SU-DHL-6 (cell line): ENCODE data around the gene LPIN3.

Experiments used
- EZH2phosphoT487 ChIP-seq: fragments of 200-600 bp; sonication (generic), shearing (Covaris generic); conservative IDR thresholded peaks from 2 replicates; pipeline ENCODE4 v1.6.1; 2018; ENCODE audit warnings: mild to moderate bottlenecking, antibody characterized with exemption, low read length, moderate library complexity, mixed read lengths
- TF ChIP-seq, protein P1 (sequence below): fragments of 200-600 bp; sonication (generic); IDR thresholded peaks from one replicate; pipeline ENCODE4 v1.5.1; 2017; ENCODE audit warnings: antibody characterized with exemption, mild to moderate bottlenecking, low read length, moderate library complexity; ENCODE audit not compliant: insufficient read depth, poor library complexity, severe bottlenecking

- TF ChIP-seq, protein P1, sequence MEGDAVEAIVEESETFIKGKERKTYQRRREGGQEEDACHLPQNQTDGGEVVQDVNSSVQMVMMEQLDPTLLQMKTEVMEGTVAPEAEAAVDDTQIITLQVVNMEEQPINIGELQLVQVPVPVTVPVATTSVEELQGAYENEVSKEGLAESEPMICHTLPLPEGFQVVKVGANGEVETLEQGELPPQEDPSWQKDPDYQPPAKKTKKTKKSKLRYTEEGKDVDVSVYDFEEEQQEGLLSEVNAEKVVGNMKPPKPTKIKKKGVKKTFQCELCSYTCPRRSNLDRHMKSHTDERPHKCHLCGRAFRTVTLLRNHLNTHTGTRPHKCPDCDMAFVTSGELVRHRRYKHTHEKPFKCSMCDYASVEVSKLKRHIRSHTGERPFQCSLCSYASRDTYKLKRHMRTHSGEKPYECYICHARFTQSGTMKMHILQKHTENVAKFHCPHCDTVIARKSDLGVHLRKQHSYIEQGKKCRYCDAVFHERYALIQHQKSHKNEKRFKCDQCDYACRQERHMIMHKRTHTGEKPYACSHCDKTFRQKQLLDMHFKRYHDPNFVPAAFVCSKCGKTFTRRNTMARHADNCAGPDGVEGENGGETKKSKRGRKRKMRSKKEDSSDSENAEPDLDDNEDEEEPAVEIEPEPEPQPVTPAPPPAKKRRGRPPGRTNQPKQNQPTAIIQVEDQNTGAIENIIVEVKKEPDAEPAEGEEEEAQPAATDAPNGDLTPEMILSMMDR = no peak
- TF ChIP-seq EZH2phosphoT487 = no peak
Observed at GRCh38 chr20:41327178-41327577, 13.4 kb upstream of the LPIN3 start.
